Measurements from ENCODE around the gene KCNIP4.

KCNIP4 gene

DNA sequence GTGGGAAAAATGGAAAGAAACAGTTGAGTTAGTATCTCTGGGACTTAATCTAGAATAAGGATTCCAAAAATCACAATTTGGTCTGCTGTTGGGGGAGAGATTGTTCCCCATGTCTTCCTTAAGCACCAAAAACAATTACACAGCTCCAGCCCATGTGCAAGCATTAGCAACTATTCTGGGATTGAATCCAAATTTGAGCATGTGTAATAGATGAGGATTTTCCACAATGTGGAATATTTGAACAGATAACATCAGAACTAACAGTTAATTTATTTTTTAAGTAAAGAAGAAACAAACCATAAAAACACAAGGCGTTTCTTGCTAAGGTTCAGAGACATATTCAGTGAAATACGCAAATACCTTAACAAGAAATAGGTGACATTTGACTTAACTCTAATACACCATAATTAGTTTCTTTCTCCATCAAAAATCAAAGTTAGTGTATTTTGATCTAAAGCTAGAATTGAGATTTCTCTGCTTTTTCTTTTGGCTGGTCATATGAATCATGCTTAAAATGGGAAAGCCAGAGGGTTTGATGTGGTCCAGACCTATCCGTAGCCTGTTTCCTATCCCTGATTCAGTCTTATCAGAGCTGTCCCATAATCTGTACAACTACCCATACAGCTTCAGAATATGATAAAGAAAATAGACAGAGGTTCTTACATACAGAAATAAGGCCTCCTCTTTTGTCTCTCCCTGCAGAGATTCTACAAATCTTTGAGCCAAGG lies 834.9 kb downstream of the KCNIP4 start:
- no peak overlapping the region for H4K8ac ChIP-seq (ENCODE audit: low read depth, low read length)
- H3K79me2 ChIP-seq (ENCODE audit: control insufficient read depth, insufficient read depth, low read length): no peaks in the 10 kb centered on the region
- H3K18ac ChIP-seq (ENCODE audit: low read length): no peak overlapping the region
- WGBS (ENCODE audit: extremely low coverage, insufficient coverage, low lambda C conversion rate): no CpG with 5 or more reads among the region's 3 CpGs
- no peak overlapping the region for H3K27ac ChIP-seq (ENCODE audit: low read depth, low read length)
- no peak overlapping the region for H3K23ac ChIP-seq (ENCODE audit: low read length)
- H3K4ac ChIP-seq (ENCODE audit: low read depth, low read length): no peak overlapping the region
- DNase-seq: no peak
- no peak overlapping the region for H3K4me3 ChIP-seq (ENCODE audit: low read length)
- no peaks in the 10 kb centered on the region for H3K27me3 ChIP-seq (ENCODE audit: insufficient read depth, low read length, poor library complexity)
- no peak overlapping the region for H3K9ac ChIP-seq (ENCODE audit: low read length)
- H2BK120ac ChIP-seq (ENCODE audit: low read depth, low read length): no peak overlapping the region
- no peak overlapping the region for H2BK5ac ChIP-seq (ENCODE audit: low read length)
- no peak overlapping the region for H4K5ac ChIP-seq (ENCODE audit: low read length)
- no peak overlapping the region for H3K4me2 ChIP-seq (ENCODE audit: low read length)
- no peaks in the 10 kb centered on the region for H3K79me1 ChIP-seq (ENCODE audit: low read length)
- H3K56ac ChIP-seq (ENCODE audit: low read length): no peak overlapping the region
- H2AK5ac ChIP-seq (ENCODE audit: low read length): no peak overlapping the region
- no peak overlapping the region for H2BK15ac ChIP-seq (replicated peaks; ENCODE audit: low read depth)
- H3K36me3 ChIP-seq (ENCODE audit: control insufficient read depth, insufficient read depth, low read length): no peaks in the 10 kb centered on the region
- H3K4me1 ChIP-seq (ENCODE audit: control insufficient read depth, low read depth, low read length): no peaks in the 10 kb centered on the region

DNA sequence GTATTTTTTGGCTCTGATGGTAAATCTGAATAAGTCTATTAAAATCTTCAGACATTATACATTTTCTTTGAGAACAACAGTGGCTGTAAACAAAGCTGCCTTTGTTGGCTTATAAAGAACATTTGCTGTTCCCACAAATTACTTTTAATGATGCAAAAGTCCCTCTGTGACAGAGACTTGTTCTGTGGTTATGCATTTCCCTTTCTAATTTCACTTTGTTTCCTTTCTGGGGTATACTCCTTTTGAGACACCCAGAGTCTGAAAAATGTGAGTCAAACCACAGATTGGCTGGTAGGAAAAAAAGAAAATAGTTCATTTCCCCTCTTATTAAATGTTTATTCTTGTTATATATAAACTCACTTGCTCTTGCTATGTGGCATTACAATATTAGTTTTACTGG lies 845.9 kb downstream of the KCNIP4 start:
- Histone ChIP-seq H3K27me3 (ENCODE audit: insufficient read depth, low read length, poor library complexity) (no peaks in the 10 kb centered on the region), H3K4me2 (ENCODE audit: low read length) (no peak overlapping the region), H3K4me3 (ENCODE audit: low read length) (no peak overlapping the region), H3K27ac (ENCODE audit: low read depth, low read length) (no peak overlapping the region), H3K23ac (ENCODE audit: low read length) (no peak overlapping the region), H4K8ac (ENCODE audit: low read depth, low read length) (no peak overlapping the region), H3K79me2 (ENCODE audit: control insufficient read depth, insufficient read depth, low read length) (no peaks in the 10 kb centered on the region), H2BK120ac (ENCODE audit: low read depth, low read length) (no peak overlapping the region), H3K4ac (ENCODE audit: low read depth, low read length) (no peak overlapping the region), H3K36me3 (ENCODE audit: control insufficient read depth, insufficient read depth, low read length) (no peaks in the 10 kb centered on the region), H3K56ac (ENCODE audit: low read length) (no peak overlapping the region), H3K18ac (ENCODE audit: low read length) (no peak overlapping the region), H3K9ac (ENCODE audit: low read length) (no peak overlapping the region), H4K5ac (ENCODE audit: low read length) (no peak overlapping the region), H3K79me1 (ENCODE audit: low read length) (no peaks in the 10 kb centered on the region), H3K4me1 (ENCODE audit: control insufficient read depth, low read depth, low read length) (no peaks in the 10 kb centered on the region), H2BK5ac (ENCODE audit: low read length) (no peak overlapping the region), H2AK5ac (ENCODE audit: low read length) (no peak overlapping the region), H2BK15ac (replicated peaks; ENCODE audit: low read depth) (no peak overlapping the region)
- DNase-seq: no peak

DNA sequence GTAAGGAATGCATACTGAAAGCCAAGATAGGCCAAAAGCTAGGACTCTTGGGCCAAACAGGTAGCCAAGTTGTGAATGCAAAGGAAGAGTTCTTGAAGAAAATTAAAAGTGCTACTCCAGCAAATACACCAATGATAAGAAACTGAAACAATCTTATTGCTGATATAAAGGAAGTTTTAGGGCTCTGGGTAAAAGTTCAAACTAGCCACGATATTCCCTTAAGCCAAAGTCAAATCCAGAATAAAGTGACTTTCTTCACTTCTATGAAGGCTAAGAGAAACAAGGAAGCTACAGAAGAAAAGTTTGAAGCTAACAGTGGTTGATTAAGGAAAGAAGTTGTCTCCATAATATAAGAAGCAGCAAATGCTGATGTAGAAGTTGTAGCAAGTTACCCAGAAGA lies 850.7 kb downstream of the KCNIP4 start:
- DNase-seq: no peak
- H3K18ac ChIP-seq (ENCODE audit: low read length): no peak overlapping the region
- no peak overlapping the region for H3K56ac ChIP-seq (ENCODE audit: low read length)
- no peak overlapping the region for H2BK5ac ChIP-seq (ENCODE audit: low read length)
- no peak overlapping the region for H2BK15ac ChIP-seq (replicated peaks; ENCODE audit: low read depth)
- H3K79me2 ChIP-seq (ENCODE audit: control insufficient read depth, insufficient read depth, low read length): no peaks in the 10 kb centered on the region
- no peaks in the 10 kb centered on the region for H3K36me3 ChIP-seq (ENCODE audit: control insufficient read depth, insufficient read depth, low read length)
- no peak overlapping the region for H3K4me3 ChIP-seq (ENCODE audit: low read length)
- no peak overlapping the region for H4K8ac ChIP-seq (ENCODE audit: low read depth, low read length)
- no peak overlapping the region for H3K4me2 ChIP-seq (ENCODE audit: low read length)
- H3K9ac ChIP-seq (ENCODE audit: low read length): no peak overlapping the region
- no peak overlapping the region for H2BK120ac ChIP-seq (ENCODE audit: low read depth, low read length)
- no peaks in the 10 kb centered on the region for H3K27me3 ChIP-seq (ENCODE audit: insufficient read depth, low read length, poor library complexity)
- no peak overlapping the region for H3K23ac ChIP-seq (ENCODE audit: low read length)
- no peak overlapping the region for H4K5ac ChIP-seq (ENCODE audit: low read length)
- no peaks in the 10 kb centered on the region for H3K4me1 ChIP-seq (ENCODE audit: control insufficient read depth, low read depth, low read length)
- WGBS (ENCODE audit: extremely low coverage, insufficient coverage, low lambda C conversion rate): no CpG with 5 or more reads among the region's 1 CpG
- no peaks in the 10 kb centered on the region for H3K79me1 ChIP-seq (ENCODE audit: low read length)
- no peak overlapping the region for H2AK5ac ChIP-seq (ENCODE audit: low read length)
- no peak overlapping the region for H3K27ac ChIP-seq (ENCODE audit: low read depth, low read length)
- no peak overlapping the region for H3K4ac ChIP-seq (ENCODE audit: low read depth, low read length)

DNA sequence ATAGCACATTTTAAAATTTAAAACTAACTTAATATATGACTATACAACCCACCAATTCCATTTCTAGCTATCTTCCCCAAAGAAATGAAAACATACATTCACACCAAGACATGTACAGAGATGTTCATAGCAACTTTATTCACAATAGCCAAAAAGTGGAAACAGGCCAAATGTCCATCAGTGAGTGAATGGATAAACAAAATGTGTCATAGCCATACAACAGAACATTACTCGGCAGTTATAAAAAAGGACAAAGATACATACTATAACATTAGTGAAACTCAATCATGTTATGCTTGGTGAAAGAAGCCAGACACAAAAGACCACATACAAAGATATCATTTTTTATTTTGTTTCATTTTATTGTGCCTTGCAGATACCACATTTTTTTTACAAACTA lies 851.5 kb downstream of the KCNIP4 start:
- no peak for DNase-seq
- Histone ChIP-seq H4K5ac (ENCODE audit: low read length) (no peak overlapping the region), H3K4me1 (ENCODE audit: control insufficient read depth, low read depth, low read length) (no peaks in the 10 kb centered on the region)

DNA sequence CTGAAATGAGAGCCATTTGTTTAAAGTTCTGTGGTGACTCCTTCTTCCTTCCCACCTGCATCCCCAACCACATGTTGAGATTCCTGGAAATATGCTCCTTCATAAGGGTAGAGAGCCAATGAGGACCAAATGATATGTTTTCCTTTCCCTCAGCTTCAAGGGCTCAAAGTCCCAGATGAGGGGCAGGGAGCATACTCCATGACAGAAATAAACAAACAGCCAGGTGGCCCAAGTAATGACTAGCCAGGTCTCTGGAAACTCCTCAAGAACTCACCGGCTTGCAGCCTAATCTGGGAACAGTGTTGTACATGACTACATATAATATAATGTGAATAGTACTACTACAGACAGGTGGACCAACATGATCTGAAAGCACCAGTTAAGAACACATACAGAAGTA lies 856.0 kb downstream of the KCNIP4 start:
- H3K23ac ChIP-seq (ENCODE audit: low read length): no peak overlapping the region
- no peak overlapping the region for H4K8ac ChIP-seq (ENCODE audit: low read depth, low read length)
- H3K4ac ChIP-seq (ENCODE audit: low read depth, low read length): no peak overlapping the region
- no peak overlapping the region for H2BK5ac ChIP-seq (ENCODE audit: low read length)
- H3K36me3 ChIP-seq (ENCODE audit: control insufficient read depth, insufficient read depth, low read length): no peaks in the 10 kb centered on the region
- no peak overlapping the region for H3K4me3 ChIP-seq (ENCODE audit: low read length)
- no peaks in the 10 kb centered on the region for H3K27me3 ChIP-seq (ENCODE audit: insufficient read depth, low read length, poor library complexity)
- no peak overlapping the region for H2BK15ac ChIP-seq (replicated peaks; ENCODE audit: low read depth)
- no peaks in the 10 kb centered on the region for H3K79me1 ChIP-seq (ENCODE audit: low read length)
- H4K5ac ChIP-seq (ENCODE audit: low read length): no peak overlapping the region
- H3K9ac ChIP-seq (ENCODE audit: low read length): no peak overlapping the region
- no peak overlapping the region for H3K4me2 ChIP-seq (ENCODE audit: low read length)
- no peaks in the 10 kb centered on the region for H3K4me1 ChIP-seq (ENCODE audit: control insufficient read depth, low read depth, low read length)
- no peak overlapping the region for H2AK5ac ChIP-seq (ENCODE audit: low read length)
- no peak overlapping the region for H3K27ac ChIP-seq (ENCODE audit: low read depth, low read length)
- no peak overlapping the region for H2BK120ac ChIP-seq (ENCODE audit: low read depth, low read length)
- no peak overlapping the region for H3K56ac ChIP-seq (ENCODE audit: low read length)
- no peaks in the 10 kb centered on the region for H3K79me2 ChIP-seq (ENCODE audit: control insufficient read depth, insufficient read depth, low read length)
- WGBS (ENCODE audit: extremely low coverage, insufficient coverage, low lambda C conversion rate): no CpG with 5 or more reads among the region's 1 CpG
- DNase-seq: no peak
- no peak overlapping the region for H3K18ac ChIP-seq (ENCODE audit: low read length)

More for the DNA sequence above, 851.5 kb downstream of the KCNIP4 start:
- H3K79me1 ChIP-seq (ENCODE audit: low read length): no peaks in the 10 kb centered on the region
- no peak overlapping the region for H2AK5ac ChIP-seq (ENCODE audit: low read length)
- H2BK15ac ChIP-seq (replicated peaks; ENCODE audit: low read depth): no peak overlapping the region
- H3K9ac ChIP-seq (ENCODE audit: low read length): no peak overlapping the region
- H3K27me3 ChIP-seq (ENCODE audit: insufficient read depth, low read length, poor library complexity): no peaks in the 10 kb centered on the region
- H3K18ac ChIP-seq (ENCODE audit: low read length): no peak overlapping the region
- no peak overlapping the region for H4K8ac ChIP-seq (ENCODE audit: low read depth, low read length)
- no peak overlapping the region for H3K4me3 ChIP-seq (ENCODE audit: low read length)
- H3K23ac ChIP-seq (ENCODE audit: low read length): no peak overlapping the region
- no peak overlapping the region for H3K4me2 ChIP-seq (ENCODE audit: low read length)
- no peak overlapping the region for H2BK120ac ChIP-seq (ENCODE audit: low read depth, low read length)
- no peak overlapping the region for H3K27ac ChIP-seq (ENCODE audit: low read depth, low read length)
- no peak overlapping the region for H3K4ac ChIP-seq (ENCODE audit: low read depth, low read length)
- no peaks in the 10 kb centered on the region for H3K79me2 ChIP-seq (ENCODE audit: control insufficient read depth, insufficient read depth, low read length)
- no CpG with 5 or more reads among the region's 1 CpG for WGBS (ENCODE audit: extremely low coverage, insufficient coverage, low lambda C conversion rate)
- H3K56ac ChIP-seq (ENCODE audit: low read length): no peak overlapping the region
- H3K36me3 ChIP-seq (ENCODE audit: control insufficient read depth, insufficient read depth, low read length): no peaks in the 10 kb centered on the region
- no peak overlapping the region for H2BK5ac ChIP-seq (ENCODE audit: low read length)

DNA sequence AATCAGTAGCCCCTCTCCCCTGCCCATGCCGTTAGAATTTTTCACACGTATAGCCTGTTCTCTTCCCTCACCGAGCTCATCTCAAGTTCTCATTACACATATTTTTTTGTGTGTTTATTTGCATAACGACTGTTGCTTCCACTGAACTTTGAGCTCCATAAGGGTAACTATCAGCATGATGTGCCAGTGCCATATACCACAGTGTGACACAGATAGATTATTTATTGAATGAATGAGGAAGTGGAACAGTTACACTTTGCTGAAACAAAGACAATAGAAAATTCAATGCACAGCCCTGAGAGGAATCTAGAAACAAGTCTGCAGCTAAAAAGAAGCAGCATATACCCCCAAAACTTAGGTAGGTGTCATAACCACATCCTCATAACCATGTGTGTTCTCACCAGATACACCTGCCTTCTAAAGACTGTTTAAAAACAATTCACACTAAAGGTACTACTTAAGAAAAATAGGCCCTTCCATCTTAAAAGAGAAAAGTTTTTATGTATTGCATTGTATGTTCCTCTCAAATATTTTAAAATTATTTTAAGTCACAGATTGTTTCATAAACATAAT lies 858.4 kb downstream of the KCNIP4 start:
- no peak overlapping the region for H3K4me2 ChIP-seq (ENCODE audit: low read length)
- WGBS (ENCODE audit: extremely low coverage, insufficient coverage, low lambda C conversion rate): no CpG with 5 or more reads among the region's 4 CpGs
- H3K18ac ChIP-seq (ENCODE audit: low read length): no peak overlapping the region
- H3K36me3 ChIP-seq (ENCODE audit: control insufficient read depth, insufficient read depth, low read length): no peaks in the 10 kb centered on the region
- no peaks in the 10 kb centered on the region for H3K79me2 ChIP-seq (ENCODE audit: control insufficient read depth, insufficient read depth, low read length)
- H3K4ac ChIP-seq (ENCODE audit: low read depth, low read length): no peak overlapping the region
- no peak overlapping the region for H2BK120ac ChIP-seq (ENCODE audit: low read depth, low read length)
- no peak overlapping the region for H2BK5ac ChIP-seq (ENCODE audit: low read length)
- H2AK5ac ChIP-seq (ENCODE audit: low read length): no peak overlapping the region
- H3K23ac ChIP-seq (ENCODE audit: low read length): no peak overlapping the region
- H4K8ac ChIP-seq (ENCODE audit: low read depth, low read length): no peak overlapping the region
- no peaks in the 10 kb centered on the region for H3K79me1 ChIP-seq (ENCODE audit: low read length)
- H2BK15ac ChIP-seq (replicated peaks; ENCODE audit: low read depth): no peak overlapping the region
- no peak overlapping the region for H3K27ac ChIP-seq (ENCODE audit: low read depth, low read length)
- H4K5ac ChIP-seq (ENCODE audit: low read length): no peak overlapping the region
- H3K4me1 ChIP-seq (ENCODE audit: control insufficient read depth, low read depth, low read length): no peaks in the 10 kb centered on the region
- DNase-seq: no peak
- H3K56ac ChIP-seq (ENCODE audit: low read length): no peak overlapping the region
- no peaks in the 10 kb centered on the region for H3K27me3 ChIP-seq (ENCODE audit: insufficient read depth, low read length, poor library complexity)
- H3K9ac ChIP-seq (ENCODE audit: low read length): no peak overlapping the region
- H3K4me3 ChIP-seq (ENCODE audit: low read length): no peak overlapping the region
